ENCODE results near the gene NFATC1.

Gene NFATC1
- total RNA-seq = 74.9 to 78.8 reads per million in 2 experiments

DNA sequence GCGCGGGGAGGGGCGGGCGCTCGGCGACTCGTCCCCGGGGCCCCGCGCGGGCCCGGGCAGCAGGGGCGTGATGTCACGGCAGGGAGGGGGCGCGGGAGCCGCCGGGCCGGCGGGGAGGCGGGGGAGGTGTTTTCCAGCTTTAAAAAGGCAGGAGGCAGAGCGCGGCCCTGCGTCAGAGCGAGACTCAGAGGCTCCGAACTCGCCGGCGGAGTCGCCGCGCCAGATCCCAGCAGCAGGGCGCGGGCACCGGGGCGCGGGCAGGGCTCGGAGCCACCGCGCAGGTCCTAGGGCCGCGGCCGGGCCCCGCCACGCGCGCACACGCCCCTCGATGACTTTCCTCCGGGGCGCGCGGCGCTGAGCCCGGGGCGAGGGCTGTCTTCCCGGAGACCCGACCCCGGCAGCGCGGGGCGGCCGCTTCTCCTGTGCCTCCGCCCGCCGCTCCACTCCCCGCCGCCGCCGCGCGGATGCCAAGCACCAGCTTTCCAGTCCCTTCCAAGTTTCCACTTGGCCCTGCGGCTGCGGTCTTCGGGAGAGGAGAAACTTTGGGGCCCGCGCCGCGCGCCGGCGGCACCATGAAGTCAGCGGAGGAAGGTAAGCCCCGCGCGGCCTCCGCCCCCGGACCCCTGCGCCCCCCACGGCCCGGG, at the start of gene NFATC1:
Gene NFATC1 (plus strand): TSS at position 170 of the 644 bp plus-strand sequence. CDS start 295 bp downstream, at position 465.
- DNase-seq (ENCODE audit: low read depth) = peak; percentile 81

DNA sequence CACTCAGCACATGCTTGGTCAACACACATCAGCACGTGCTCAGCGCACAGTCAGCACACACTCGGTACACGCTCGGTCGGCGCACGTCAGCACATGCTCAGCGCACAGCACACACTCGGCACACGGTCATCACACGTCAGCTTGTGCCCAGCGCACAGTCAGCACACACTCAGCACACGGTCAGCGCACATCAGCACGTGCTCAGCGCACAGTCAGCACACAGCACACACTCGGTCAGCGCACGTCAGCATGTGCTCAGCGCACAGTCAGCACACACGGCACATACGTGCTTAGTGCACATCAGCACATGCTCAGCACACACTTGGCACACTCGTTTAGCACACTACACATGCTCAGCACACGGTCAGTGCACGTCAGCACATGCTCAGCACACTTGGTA, 49.7 kb upstream of the NFATC1 start:
- no peak for DNase-seq (ENCODE audit: low read depth)

- DNase-seq (ENCODE audit: low read depth) = no peak
Observed at GRCh38 chr18:79348066-79348465, 47.7 kb upstream of the NFATC1 start.

DNA sequence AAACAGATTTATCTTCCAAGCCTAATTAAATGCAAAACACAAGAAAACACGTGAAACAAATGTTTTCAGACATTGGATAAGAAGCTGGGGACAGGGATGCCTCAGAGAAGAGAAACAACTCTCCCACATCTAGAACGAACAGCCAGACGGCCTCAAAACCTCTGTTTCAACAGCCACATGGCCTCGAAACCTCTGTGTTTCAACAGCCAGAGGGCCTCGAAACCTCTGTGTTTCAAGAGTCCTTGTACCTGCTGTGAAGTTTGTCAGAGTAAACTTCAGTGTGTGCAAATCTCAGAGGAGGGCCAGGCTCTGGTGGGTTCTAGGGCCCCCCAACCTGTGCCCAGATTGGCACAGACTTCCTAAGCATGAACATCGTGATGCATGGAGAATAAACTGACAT, 43.3 kb upstream of the NFATC1 start:
- DNase-seq (ENCODE audit: low read depth) = no peak

- no peak for DNase-seq (ENCODE audit: low read depth)
Observed at GRCh38 chr18:79353267-79353666, 42.5 kb upstream of the NFATC1 start.

- DNase-seq (ENCODE audit: low read depth) = no peak
Observed at GRCh38 chr18:79354350-79354749, 41.4 kb upstream of the NFATC1 start.

GRCh38 chr18:79355433-79356335, 40.0 kb upstream of the NFATC1 start:
- no peak for DNase-seq (ENCODE audit: low read depth)

DNA sequence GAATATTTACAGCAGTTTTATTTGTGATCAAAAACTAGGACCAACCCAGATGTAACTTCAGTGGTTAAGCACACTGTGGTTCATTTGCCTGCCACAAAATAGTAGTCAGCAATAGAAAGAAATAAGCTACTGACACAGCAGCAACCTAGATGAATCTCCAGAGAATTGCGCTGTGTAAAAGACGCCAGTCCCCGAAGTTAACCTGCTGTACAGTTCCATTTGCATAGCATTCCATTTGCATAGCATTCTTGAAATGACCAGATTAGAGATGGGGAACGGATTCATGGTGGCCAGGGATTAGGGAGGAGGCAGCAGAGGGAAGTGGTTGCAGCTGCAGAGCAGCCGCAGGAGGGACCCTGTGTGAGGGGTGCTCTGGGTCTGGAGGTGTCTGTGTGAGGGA, 39.3 kb upstream of the NFATC1 start:
- DNase-seq (ENCODE audit: low read depth) = no peak

GRCh38 chr18:79360933-79361332, 34.8 kb upstream of the NFATC1 start:
- no peak for DNase-seq (ENCODE audit: low read depth)

DNA sequence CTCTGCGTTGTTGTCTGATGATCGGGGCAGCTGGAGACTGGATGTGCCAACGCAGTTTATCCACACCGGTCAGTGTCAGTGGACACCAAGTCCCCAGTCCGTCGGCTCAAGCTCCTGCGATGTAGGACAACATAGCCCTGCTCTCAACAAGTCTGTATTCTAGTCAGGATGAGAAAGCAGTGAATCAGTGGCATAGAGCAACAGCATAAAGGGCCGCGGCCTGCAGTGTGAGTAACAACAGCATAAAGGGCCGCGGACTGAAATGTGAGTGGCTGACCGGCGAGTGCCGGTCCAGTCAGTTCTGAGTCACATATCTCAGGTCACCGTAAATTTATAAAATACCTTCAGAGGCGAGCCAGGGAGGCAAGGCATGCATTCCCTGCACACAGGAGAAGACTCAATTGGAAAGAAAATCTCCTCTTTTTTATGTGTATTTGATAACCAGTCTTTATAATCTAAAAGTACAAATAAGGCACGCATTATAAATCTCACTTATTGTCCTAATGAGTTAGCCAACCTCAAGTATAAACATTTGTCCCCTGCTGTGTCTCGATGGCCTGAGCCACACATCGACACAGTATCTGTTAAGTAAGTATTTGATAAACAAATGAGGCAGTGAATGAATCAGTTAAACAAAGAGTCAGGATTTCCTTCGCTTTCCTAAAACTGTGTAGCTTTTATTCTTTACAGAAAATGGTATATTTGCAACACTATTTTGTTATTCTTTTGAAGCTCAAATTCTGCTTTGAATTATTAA, 33.8 kb upstream of the NFATC1 start:
- DNase-seq (ENCODE audit: low read depth) = no peak

DNA sequence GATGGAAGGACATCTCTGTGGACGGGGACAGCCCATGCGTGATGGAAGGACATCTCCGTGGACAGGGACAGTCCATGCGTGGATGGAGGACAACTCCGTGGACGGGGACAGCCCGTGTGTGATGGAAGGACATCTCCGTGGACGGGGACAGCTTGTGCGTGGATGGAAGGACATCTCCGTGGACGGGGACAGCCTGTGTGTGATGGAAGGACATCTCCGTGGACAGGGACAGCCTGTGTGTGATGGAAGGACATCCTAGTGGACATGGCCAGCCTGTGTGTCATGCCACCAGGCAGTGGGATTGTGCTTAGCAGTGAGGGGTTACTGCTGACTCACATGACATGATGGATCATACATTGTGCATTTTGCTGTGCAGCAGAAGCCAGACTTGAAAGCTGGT, 30.0 kb upstream of the NFATC1 start:
- no peak for DNase-seq (ENCODE audit: low read depth)

DNA sequence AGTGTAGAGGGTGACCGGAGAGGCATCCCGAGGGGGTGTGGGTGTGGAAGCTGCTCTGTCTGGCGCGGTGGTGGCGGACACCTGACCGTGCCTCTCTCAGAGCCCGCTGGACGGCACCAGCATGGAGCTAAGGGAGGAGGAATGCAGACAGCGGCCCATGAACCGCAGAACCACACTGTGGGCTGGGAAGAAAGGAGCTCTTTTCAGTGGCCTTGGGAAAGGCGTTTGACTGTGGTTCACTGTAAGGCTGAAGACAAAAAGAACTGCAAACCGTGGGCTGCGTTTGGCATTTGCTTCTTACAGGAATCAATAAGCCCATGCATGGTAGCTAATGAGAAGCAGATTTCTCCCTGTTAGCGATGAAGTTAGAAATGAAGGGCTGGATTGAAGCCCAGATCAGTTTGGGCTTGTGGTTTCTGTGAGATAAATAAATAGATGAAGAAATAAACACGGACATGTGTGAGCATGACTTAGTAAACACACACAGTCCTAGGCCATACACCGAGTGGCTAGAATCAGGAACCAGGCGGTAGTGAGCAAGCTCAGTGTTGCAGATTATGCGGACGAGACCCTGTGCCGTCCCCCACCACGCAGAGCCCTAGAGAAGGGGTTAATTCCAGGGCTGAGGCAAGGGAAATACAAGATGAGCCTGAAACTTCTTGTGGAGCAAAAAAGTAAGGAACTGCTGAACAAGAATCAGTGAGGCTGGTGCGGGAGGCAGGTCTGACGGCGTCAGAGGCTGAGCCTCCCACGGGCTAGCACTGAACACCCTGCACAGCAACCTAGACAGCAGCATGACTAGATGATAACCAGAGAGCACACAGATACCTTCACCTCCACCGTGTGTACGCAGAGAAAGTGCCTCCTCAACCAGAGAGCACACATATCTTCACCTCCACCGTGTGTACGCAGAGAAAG, 29.3 kb upstream of the NFATC1 start:
- DNase-seq (ENCODE audit: low read depth) = no peak

DNA sequence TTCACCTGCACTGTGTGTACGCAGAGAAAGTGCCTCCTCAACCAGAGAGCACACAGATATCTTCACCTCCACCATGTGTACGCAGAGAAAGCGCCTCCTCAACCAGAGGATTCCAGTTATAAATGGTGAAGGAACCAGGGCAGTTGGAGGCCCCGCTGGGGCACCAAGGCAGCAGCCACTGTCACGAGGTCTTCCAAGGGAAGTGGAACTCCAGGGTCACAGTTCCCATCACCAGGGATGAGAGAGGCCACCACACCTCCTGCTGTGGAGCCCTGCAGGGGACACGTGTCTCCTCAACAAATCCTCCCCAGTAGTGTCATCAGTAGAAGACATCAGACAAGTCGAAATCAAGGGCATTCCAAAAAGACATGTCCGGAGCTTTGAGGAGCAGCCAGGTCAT, 28.2 kb upstream of the NFATC1 start:
- DNase-seq (ENCODE audit: low read depth) = no peak

- no peak for DNase-seq (ENCODE audit: low read depth)
Observed at GRCh38 chr18:79367989-79368388, 27.7 kb upstream of the NFATC1 start.

GRCh38 chr18:79368681-79369080, 27.0 kb upstream of the NFATC1 start:
- DNase-seq (ENCODE audit: low read depth) = no peak

- no peak for DNase-seq (ENCODE audit: low read depth)
Observed at GRCh38 chr18:79371561-79372121, 24.1 kb upstream of the NFATC1 start.

DNA sequence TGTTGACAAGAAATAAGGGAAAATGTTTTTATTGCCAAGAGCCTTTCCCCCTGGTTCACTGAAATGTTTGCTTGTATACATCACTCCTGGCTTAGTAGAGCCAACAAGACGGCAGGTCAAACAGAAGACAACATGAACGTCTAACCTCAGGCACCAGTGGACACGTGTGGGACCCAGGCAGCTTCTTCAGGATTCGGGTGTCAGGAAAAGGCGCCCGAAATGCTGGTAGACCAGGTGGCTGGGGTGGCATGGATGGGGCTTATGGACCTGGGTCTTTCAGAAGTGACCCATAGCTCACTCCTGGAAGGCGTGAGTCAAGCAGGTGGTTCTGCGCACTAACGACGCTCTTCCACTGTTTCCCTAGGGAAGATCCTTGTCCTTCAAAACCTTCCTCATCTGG, 23.3 kb upstream of the NFATC1 start:
- DNase-seq (ENCODE audit: low read depth) = no peak

DNA sequence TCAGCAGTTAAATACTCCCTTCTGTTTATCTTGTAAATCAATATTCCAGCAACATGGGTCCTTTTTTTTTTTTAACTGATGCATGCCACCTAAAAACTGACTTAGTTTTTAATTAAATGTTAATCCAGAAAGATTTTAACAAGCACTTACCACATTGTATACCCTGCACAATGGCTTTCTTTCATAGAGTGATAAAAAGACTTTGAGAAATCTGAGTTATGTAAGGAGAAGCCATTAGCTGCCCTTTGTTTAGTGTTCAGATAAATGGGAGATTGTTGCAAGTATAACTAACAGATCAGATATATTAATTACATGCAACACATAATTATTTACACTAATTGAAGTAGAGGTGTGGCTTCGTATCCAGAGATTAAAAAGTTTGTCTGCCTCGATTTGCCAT, 22.7 kb upstream of the NFATC1 start:
- DNase-seq (ENCODE audit: low read depth) = no peak

- DNase-seq (ENCODE audit: low read depth) = no peak
Observed at GRCh38 chr18:79373736-79374135, 22.0 kb upstream of the NFATC1 start.

DNA sequence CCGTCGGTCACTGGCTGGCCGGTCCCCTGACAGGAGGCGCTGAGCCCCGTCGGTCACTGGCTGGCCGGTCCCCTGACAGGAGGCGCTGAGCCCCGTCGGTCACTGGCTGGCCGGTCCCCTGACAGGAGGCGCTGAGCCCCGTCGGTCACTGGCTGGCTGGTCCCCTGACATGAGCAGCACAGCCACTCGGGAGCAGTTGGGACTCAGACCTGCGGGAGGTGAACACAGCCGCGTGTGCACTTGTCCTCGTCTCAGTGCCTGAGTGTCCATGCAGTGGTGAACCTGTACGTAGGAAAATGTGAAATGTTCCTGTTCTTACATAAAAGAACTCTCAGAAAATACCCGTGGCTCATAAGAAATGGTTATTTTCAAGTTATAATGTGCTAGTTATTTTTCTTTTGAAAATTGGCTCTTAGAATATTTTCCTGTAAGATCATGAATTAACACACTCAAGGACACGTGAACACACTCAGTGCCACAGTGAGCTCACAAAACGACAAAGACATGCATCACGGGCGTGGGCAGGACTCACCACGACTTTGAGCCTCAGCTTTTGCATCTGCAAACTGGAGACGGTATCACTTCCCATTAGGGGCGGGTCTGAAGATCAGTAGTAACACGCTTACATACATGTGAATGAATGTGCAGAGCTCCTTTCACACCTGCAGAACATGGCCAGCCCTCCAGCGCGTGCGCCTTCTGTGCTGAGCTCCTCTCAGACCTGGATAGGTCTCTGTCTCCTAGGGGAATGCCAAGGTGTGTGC, 21.1 kb upstream of the NFATC1 start:
- no peak for DNase-seq (ENCODE audit: low read depth)

Measured in T follicular helper cell (primary cell).